Suppressor macrophage treated with lipopolysaccharide for 4 hours (primary cell): ENCODE data around the gene STXBP3.

Experiments
- DNase-seq: peaks from one replicate; pipeline ENCODE4 v3.0.0-alpha.2; 2020

The STXBP3 gene

GRCh38 chr1:108808438-108808837 is 62.0 kb downstream of the STXBP3 start:
- no peak for DNase-seq

- no peak for DNase-seq
Measured at GRCh38 chr1:108811611-108812010, 65.1 kb downstream of the STXBP3 start.

DNA sequence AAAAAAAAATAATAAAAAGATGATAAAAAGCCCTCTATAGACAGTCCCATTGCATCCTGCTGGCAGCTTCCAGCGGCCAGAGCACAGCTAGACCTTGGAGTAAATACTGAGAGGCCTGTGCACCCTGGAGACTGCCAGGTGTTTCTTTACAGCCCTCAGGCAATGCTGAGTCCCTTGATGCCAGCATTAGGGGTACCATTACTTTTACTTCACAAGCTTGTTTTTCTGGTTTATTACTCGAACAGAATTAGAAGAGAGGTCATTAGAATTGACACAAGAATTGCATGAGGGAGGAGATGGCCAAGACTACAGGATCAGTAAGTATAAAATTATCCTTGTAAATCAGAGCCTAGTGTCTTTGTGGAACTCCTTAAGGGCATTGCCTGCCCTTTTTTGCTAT is 66.9 kb downstream of the STXBP3 start:
- no peak for DNase-seq

DNA sequence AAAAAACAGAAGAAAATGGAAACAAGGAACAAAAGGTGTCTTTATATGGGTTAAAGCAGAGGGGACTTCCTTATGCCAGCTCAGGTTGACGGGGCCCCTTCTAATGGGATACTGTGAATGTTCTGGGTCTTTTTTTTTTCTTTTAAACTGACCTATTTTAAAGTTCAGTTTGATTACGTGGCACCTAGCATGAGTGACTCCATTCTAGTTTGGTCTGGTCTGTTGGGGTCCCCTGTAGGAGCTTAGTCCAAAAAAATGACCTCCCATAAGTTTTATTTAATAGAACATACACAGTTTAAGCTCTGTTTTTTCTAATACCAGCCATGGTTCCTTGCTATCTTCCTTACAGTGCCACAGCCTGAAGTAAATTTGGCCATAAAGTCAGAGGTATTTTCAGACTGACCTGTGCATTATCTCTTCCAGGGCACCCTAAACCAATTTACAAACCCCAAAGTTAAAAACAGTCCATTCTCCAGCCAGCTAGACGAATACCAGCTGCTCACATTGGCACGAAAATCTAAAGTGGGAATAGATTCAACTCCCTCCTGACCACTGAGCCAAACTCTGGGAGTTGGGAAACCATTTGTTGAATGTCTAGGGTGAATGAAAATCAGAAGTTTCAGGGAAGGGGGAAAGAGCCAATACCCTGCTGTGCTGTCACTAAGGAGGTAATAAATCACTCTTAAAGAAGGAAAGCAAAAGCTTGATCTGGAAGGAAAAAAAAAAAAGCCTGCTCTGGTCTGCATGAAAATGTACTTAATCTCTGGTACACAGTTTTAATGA is 68.1 kb downstream of the STXBP3 start:
- DNase-seq = no peak

DNA sequence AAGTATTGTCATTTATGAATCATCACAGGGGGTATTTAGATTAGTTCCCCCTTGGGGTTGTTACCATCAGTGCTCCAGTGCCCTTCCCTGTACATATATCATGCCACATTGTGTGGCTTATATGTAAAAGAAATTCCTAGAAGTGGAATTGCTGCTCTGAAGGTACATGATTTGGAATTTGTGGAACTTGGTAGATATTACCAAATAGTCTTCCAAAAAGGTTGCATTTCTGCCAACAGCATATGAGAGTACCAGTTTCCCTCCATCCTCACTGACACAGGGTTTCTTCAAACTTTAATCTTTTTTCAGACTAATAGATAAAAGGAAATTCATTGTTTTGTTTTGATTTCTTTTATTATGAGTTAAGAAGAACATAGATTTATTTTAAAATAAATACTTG is 69.1 kb downstream of the STXBP3 start:
- peak; percentile 5 for DNase-seq

DNA sequence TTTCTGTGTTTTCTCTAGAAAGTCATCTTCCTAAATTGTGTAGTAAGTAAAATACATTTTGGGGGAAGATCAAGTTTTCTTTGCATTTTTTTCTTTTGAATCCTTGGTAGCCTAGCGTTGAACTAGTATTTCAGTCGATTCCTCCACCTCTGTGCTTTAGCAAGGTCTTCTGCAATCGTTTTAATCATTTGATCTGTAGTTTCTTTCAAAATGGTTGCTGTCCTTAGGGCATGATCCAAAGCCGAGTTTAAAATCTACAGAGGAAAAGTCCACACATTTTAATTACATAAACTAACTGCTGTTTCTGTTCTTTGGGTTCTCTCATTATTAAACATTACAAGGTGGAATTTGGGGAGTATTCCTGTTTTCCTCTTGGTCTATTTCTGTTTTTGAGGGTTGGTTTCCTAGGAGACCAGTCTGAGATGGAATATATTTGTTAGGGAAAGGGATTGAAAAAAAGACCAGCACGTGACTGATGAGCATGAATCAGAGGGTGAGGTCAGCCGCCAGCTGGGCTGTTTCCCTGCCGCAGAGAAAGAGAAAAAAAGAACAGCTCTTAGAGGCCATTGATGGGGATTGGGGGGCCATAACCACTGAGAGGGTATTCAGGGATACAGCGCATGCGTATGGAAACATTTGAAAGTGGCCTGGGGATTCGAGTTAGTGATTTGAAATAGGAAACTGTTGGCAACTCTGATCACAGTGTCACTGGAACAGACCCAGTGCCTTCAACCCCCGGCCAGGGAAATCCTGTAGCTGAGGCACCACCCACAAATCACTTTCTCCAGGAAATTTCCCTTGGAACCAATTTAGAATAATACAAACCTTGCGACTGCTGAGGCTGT is 69.8 kb downstream of the STXBP3 start:
- peak; percentile 52 for DNase-seq

- no peak for DNase-seq
Measured at GRCh38 chr1:108817016-108817415, 70.5 kb downstream of the STXBP3 start.

GRCh38 chr1:108817811-108818210 is 71.3 kb downstream of the STXBP3 start:
- DNase-seq = no peak

GRCh38 chr1:108819878-108820277 is 73.4 kb downstream of the STXBP3 start:
- no peak for DNase-seq

DNA sequence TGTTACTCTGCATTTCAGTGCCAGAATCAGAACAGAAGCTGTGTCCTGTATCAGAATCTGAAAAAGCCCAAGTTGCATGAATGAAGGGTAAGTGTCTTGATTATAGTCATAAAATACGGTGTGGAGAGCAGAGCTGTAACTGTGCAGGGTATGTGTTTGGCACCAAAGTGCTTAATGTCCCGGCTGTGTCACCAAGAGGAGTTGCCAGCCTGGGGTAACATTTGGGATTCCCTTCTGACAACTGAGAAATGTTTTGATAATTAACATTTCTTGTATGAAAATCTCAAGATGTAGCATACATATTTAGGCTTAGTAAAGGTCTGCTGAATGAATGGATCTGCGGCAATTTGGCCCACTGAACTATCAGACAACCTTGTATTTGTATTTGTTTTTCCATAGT is 77.2 kb downstream of the STXBP3 start:
- no peak for DNase-seq

- no peak for DNase-seq
Measured at GRCh38 chr1:108824051-108824450, 77.6 kb downstream of the STXBP3 start.

DNA sequence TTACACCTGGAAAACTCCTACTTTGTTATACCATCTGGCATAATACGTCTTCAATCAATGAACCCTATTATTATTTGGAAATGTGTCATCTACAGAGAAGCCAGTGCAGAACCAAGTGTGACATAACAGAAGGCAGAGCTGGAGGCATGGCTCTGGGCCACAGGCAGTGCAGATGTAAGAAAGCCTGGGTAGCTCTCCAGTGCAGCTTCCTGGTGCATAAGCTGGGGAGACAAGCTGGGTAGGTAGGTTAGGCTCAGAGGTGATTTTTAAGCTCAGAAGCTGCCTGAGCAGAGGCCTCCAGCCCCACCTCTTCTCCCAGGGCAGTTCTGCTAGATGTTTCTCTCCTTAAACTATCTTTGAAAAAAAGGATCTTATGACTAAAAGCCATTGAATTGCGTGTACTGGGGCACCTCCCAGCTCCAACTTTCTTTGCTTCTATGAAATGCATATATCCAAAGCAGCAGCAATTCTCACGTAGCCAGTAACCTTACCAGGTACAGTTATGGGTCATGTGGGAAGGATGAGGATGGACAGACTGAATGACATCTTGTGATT is 79.7 kb downstream of the STXBP3 start:
- DNase-seq = no peak

- peak; percentile 54 for DNase-seq
Measured at GRCh38 chr1:108828074-108828961, 81.8 kb downstream of the STXBP3 start.

GRCh38 chr1:108829498-108829916 is 83.0 kb downstream of the STXBP3 start:
- DNase-seq = peak; percentile 59

- peak; percentile 48 for DNase-seq
Measured at GRCh38 chr1:108830119-108831008, 83.9 kb downstream of the STXBP3 start.

GRCh38 chr1:108831225-108831624 is 84.8 kb downstream of the STXBP3 start:
- DNase-seq = no peak

DNA sequence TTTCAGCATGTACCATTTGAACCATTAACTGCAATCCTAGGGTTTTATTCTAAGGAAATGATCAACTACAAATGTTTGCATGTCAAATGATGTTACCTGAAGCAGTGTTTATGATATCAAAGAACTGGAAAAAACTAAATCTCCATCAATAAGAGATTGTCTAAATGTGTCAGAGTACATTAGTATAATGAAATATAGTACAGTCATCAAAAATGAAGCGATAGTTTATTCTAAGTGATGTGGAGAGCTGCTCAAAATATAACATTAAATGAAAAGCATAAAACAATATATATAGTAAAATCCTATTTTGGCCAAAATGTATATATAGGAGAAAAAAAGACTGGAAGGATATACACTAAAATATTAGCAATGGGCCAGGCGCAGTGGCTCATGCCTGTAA is 86.5 kb downstream of the STXBP3 start:
- no peak for DNase-seq

GRCh38 chr1:108841703-108842102 is 95.2 kb downstream of the STXBP3 start:
- no peak for DNase-seq

DNA sequence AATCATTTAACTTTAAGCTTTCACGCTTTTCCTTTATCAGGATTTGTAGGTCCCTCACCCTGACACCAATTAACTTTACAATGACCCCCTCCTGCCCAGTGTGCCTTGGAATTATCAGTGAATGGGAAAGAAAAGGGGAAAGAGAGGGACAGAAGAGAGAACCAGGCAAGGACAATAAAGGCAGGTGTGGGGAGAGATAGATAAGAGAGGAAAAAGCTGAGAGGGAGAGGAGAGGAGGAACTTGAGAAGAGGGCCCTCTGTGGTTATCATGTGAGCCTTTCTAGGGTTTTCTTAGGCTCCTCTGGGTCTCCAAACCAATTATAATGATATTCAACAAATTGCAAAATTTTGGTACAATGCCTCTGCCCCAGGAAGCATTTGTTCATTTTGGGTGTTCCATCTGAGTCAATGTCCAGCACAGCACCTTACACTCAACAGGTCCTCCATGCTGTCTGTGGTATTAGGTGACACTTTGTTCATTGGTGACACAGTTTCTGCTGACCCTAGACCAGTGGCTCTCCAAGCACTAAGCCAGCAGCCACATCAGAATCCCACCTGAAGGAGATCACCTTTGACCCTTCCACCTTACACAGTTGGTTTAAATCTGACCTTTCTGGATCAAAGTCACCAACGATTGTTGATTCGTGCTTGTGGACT is 96.2 kb downstream of the STXBP3 start:
- DNase-seq = no peak

GRCh38 chr1:108843390-108844137 is 97.1 kb downstream of the STXBP3 start:
- no peak for DNase-seq
